ENCODE data around the gene SRRM4.

DNA sequence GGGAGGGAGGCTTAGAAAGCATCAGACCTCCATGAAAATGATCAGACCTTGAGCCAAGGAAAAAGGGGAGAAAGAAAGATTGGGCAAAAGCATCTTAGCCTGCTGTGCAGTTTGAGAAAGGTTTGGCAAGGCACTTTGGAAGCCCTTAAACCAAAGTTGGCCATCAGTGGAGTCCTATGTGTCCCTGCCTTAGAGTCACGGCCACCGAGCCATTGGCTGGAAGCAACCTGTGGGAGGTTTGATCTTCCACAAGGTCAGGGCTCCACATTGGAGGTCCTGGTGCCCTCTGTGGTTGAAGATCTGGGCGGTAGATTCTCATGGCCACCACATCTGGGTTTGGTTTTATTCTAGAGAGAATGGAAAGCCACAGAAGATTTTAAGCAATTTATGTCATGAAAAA is 44.4 kb downstream of the SRRM4 start:
- TF ChIP-seq POLR2A (IDR thresholded peaks at IDR 0.05), result no peak
- TF ChIP-seq, protein P1, sequence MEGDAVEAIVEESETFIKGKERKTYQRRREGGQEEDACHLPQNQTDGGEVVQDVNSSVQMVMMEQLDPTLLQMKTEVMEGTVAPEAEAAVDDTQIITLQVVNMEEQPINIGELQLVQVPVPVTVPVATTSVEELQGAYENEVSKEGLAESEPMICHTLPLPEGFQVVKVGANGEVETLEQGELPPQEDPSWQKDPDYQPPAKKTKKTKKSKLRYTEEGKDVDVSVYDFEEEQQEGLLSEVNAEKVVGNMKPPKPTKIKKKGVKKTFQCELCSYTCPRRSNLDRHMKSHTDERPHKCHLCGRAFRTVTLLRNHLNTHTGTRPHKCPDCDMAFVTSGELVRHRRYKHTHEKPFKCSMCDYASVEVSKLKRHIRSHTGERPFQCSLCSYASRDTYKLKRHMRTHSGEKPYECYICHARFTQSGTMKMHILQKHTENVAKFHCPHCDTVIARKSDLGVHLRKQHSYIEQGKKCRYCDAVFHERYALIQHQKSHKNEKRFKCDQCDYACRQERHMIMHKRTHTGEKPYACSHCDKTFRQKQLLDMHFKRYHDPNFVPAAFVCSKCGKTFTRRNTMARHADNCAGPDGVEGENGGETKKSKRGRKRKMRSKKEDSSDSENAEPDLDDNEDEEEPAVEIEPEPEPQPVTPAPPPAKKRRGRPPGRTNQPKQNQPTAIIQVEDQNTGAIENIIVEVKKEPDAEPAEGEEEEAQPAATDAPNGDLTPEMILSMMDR (IDR thresholded peaks at IDR 0.05), result no peak
- TF ChIP-seq POLR2AphosphoS5 (IDR thresholded peaks at IDR 0.05), result no peak
